ENCODE data around the gene ASS1. TPM values are rescaled to one million over a fixed set of nuclear protein-coding genes. Genes with fewer than 3 reads are reported as not detected.
A peak's percentile ranks its signal among the peaks of the same experiment; 100 is the strongest.

ASS1 gene
- total RNA-seq, 4 donors from 2014 or later, result 123 to 235 (median 166) TPM

DNA sequence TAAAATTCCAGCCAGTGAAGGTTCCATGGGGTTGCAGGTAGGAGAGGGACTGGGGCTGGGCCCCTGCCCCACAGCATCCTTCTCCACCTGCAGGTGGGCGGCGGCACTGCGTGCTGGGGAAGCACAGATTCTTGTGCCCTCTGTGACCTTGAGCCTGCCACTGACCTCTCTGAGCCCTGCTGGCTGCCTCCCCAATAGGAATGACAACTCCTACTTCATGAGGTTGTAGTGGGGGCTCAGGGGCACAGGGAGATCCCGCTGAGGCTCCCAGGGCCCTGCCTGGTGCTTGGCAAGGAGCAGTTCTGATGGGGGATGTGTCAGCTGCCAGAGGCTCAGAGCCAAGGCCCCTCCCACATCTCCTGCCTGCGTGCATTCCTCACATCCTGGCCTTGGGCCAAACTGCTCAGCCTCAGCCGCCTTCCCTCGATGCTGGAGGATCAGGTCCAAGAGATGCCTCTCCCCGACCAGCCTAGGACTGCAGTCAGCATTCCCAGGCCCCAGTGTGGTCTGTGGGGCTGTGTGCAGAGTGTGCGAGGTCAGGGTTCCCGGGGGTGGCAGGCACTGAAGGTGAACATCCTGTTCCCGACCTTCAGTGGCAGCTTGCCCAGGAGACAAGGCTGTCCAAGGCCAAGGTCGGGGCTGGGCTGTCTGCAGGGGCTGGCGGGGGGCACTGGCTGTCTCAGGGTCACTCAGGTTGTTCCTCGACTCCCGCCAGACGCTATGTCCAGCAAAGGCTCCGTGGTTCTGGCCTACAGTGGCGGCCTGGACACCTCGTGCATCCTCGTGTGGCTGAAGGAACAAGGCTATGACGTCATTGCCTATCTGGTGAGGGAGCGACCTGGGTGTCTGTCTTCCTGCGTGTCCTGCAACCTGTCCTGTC lies 7.0 kb downstream of the ASS1 start:
- Histone ChIP-seq H3K27ac (peak overlapping the region; percentile 64 to 87 (median 86)), H3K36me3 (no peaks in the 10 kb centered on the region), H3K9me3 (no peaks in the 10 kb centered on the region), H3K4me1 (peaks cover 49 to 66% of the 10 kb centered on the region in 2 donors), H3K27me3 (no peaks in the 10 kb centered on the region), H3K4me3 (replicated peaks in 1 of 3) (no peak overlapping the region)
- intact Hi-C loops (cut with DNase I), result no loop called here
- TF ChIP-seq, protein P1, sequence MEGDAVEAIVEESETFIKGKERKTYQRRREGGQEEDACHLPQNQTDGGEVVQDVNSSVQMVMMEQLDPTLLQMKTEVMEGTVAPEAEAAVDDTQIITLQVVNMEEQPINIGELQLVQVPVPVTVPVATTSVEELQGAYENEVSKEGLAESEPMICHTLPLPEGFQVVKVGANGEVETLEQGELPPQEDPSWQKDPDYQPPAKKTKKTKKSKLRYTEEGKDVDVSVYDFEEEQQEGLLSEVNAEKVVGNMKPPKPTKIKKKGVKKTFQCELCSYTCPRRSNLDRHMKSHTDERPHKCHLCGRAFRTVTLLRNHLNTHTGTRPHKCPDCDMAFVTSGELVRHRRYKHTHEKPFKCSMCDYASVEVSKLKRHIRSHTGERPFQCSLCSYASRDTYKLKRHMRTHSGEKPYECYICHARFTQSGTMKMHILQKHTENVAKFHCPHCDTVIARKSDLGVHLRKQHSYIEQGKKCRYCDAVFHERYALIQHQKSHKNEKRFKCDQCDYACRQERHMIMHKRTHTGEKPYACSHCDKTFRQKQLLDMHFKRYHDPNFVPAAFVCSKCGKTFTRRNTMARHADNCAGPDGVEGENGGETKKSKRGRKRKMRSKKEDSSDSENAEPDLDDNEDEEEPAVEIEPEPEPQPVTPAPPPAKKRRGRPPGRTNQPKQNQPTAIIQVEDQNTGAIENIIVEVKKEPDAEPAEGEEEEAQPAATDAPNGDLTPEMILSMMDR (IDR thresholded peaks at IDR 0.05), result peak in 4 of 6 experiments; percentile 35 to 57 (median 48)
- peak in 1 of 2 donors; percentile 34 for TF ChIP-seq POLR2A (IDR thresholded peaks at IDR 0.05)
- WGBS, 2 donors, result 29 to 48% methylated on average over 14 to 15 of the region's 23 CpGs
- DNase-seq, result peak; percentile 99

DNA sequence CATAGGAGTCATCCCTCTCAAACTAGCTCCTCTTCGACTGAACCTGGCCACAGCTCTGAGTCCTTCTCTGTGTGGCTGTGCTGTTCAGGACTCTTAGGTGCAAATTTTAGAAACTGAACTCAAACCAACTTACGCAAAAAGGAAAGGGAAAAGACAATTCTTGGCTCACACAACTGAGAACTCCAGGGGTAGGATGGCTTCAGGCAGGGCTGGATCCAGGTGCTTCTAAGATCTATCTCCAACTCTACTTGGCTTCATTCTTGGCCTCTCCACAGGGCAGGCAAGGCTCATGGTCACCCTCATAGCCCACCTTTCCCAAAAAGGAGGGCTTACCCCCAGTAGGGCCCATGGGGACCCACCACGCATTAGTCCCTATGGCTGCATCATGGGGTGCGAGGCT lies 8.1 kb downstream of the ASS1 start:
- Histone ChIP-seq H3K9me3 (no peaks in the 10 kb centered on the region), H3K4me1 (peaks cover 38 to 55% of the 10 kb centered on the region in 2 donors), H3K36me3 (no peaks in the 10 kb centered on the region), H3K27ac (peak overlapping the region in 1 of 3 donors; percentile 86), H3K27me3 (no peaks in the 10 kb centered on the region), H3K4me3 (replicated peaks in 1 of 3) (no peak overlapping the region)
- 90 to 96% methylated on average over 4 of the region's 4 CpGs for WGBS, 2 donors
- intact Hi-C loops (cut with DNase I), result no loop called here
- no peak for DNase-seq
- TF ChIP-seq, protein P1 (IDR thresholded peaks at IDR 0.05), result no peak
- TF ChIP-seq POLR2A (IDR thresholded peaks at IDR 0.05), result no peak

DNA sequence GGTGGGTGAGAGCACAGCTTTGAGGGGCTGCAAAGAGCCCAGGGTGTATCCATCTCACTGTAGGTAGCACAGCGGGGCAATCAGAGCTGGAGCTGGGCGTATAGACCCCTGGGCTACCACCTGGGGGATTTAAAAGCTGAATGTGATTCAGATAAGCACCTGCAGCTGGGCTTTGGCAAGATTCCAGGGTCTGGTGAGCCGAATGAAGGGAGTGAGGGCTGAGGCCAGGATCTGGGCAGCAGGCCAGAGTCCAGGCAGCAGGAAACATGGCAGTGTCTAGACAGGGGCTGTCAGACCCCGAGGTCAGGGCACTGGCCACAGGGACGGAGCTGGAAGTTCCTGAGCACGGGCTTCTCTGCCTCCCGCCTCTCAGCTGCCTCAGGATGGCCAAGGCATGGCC lies 8.7 kb downstream of the ASS1 start:
- intact Hi-C loops (cut with DNase I), result no loop called here
- no peaks in the 10 kb centered on the region for H3K9me3 ChIP-seq
- 28 to 38% methylated on average over 7 of the region's 7 CpGs for WGBS, 2 donors
- peak; percentile 93 to 95 for DNase-seq
- no peaks in the 10 kb centered on the region for H3K36me3 ChIP-seq
- H3K4me3 ChIP-seq (replicated peaks in 1 of 3), result no peak overlapping the region
- H3K4me1 ChIP-seq, result peaks cover 34 to 48% of the 10 kb centered on the region in 2 donors
- peak overlapping the region; percentile 49 to 86 (median 50) for H3K27ac ChIP-seq
- no peaks in the 10 kb centered on the region for H3K27me3 ChIP-seq
- no peak for TF ChIP-seq POLR2A (IDR thresholded peaks at IDR 0.05)
- TF ChIP-seq, protein P1 (IDR thresholded peaks at IDR 0.05), result no peak

DNA sequence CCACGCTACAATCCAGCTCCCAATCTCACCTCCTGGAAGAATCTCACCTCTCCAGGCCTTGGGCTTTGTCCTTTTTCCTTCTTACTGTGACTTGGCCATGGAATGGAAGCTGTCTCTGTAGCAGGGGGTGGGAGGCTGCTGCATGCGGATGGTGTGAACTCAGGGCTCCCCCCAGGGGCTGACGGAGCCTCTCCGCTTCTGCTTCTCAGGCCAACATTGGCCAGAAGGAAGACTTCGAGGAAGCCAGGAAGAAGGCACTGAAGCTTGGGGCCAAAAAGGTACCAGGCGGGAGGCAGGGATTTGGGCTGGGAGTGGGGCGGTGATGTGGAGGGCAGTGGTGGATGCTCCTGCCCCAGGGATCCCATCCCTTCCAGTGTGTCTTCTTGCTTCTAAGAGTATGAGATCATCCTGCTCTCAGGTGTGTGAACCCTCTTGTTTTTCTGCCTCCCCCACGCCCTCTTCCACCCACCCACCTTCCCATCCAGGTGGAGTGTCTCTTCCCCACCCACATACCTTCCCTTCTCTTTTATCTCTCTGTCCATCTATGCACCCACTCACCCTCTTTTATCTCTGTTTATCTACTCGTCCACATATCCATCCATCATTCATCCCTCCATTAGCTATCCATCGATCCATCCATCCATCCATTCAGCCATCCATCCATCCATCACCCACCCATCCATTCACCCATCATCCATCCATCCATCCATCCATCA lies 9.5 kb downstream of the ASS1 start:
- H3K4me3 ChIP-seq (replicated peaks in 1 of 3), result no peak overlapping the region
- 96 to 97% methylated on average over 10 of the region's 10 CpGs for WGBS, 2 donors
- intact Hi-C loops (cut with DNase I), result no loop called here
- H3K9me3 ChIP-seq, result no peaks in the 10 kb centered on the region
- H3K4me1 ChIP-seq, result peaks cover 34 to 44% of the 10 kb centered on the region in 2 donors
- DNase-seq, result no peak
- no peaks in the 10 kb centered on the region for H3K27me3 ChIP-seq
- H3K36me3 ChIP-seq, result no peaks in the 10 kb centered on the region
- H3K27ac ChIP-seq, result peak overlapping the region in 2 of 3 donors; percentile 49 to 50
- TF ChIP-seq, protein P1 (IDR thresholded peaks at IDR 0.05), result no peak
- no peak for TF ChIP-seq POLR2A (IDR thresholded peaks at IDR 0.05)

Data from thyroid gland (tissue), 4 donors.